GM20000 (cell line): ENCODE data around the gene VWA3A.
"Not testable (repeated sequence)": the region's sequence is repeated elsewhere in the genome, so short reads cannot be mapped to it uniquely, and the experiment has no call there.

Experiments
- DNase-seq: peaks from one replicate; pipeline ENCODE4 v3.0.0; 2012; ENCODE audit warnings: low spot score
- TF ChIP-seq, protein P1 (sequence below): IDR thresholded peaks from 2 replicates; pipeline ENCODE4 v1.5.1; 2012; ENCODE audit warnings: mild to moderate bottlenecking, control low read depth; ENCODE audit errors: extremely low read depth, missing control alignments

Gene VWA3A

DNA sequence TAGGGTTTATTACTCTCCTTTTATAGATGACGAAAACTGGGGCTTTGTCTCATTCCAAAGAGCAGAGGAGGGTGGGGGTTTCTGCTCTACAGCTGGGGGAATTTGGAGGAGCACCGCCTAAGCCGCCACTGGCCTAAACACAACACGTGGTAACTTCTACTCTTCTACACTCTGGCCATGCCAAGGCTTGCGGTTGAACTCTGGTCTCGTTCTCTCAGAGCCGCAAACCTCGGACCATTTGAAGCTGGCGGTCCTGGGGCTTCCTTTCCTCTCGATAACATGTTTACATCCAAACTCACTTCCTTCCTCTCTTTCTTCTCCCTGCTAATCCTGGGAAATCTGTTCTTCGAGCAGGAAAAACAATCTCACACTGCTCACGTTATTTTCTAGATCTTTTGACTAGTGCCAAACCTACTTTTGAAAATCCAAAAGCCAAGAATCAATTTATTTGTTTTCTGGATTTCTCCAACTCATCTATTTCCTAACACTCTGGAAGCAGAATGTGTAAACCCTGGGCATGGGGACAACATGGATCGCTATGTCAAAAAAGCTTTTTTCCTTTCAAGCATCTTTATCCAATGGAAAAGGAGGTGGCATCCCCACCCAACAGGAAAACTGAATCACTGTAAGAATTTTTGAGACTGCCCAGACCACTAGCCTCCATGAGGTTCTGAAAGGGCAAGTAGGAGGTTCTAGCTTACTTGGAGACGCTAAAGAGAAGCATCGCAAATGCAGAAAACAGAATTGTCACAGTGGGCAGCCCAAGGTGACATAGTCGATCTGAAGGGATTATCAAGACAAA, 100.1 kb downstream of the VWA3A start:
- peak; percentile 57 for DNase-seq
- TF ChIP-seq, protein P1, sequence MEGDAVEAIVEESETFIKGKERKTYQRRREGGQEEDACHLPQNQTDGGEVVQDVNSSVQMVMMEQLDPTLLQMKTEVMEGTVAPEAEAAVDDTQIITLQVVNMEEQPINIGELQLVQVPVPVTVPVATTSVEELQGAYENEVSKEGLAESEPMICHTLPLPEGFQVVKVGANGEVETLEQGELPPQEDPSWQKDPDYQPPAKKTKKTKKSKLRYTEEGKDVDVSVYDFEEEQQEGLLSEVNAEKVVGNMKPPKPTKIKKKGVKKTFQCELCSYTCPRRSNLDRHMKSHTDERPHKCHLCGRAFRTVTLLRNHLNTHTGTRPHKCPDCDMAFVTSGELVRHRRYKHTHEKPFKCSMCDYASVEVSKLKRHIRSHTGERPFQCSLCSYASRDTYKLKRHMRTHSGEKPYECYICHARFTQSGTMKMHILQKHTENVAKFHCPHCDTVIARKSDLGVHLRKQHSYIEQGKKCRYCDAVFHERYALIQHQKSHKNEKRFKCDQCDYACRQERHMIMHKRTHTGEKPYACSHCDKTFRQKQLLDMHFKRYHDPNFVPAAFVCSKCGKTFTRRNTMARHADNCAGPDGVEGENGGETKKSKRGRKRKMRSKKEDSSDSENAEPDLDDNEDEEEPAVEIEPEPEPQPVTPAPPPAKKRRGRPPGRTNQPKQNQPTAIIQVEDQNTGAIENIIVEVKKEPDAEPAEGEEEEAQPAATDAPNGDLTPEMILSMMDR: no peak

DNA sequence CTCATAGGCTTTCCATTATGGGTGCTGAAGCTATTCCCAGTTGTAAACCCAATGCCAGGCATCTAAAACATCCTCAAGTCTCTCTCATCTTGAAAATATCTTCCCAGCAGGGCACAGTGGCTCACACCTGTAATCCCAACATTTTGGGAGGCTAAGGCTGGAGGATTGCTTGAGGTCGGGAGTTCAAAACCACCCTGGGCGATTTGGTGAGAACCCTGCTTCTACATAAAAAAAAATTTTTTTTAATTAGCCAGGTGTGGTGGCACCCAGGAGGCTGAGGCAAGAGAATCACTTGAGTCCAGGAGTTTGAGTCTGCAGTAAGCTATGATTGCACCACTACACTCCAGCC, 100.7 kb downstream of the VWA3A start:
- no peak for DNase-seq
- TF ChIP-seq, protein P1: no peak

DNA sequence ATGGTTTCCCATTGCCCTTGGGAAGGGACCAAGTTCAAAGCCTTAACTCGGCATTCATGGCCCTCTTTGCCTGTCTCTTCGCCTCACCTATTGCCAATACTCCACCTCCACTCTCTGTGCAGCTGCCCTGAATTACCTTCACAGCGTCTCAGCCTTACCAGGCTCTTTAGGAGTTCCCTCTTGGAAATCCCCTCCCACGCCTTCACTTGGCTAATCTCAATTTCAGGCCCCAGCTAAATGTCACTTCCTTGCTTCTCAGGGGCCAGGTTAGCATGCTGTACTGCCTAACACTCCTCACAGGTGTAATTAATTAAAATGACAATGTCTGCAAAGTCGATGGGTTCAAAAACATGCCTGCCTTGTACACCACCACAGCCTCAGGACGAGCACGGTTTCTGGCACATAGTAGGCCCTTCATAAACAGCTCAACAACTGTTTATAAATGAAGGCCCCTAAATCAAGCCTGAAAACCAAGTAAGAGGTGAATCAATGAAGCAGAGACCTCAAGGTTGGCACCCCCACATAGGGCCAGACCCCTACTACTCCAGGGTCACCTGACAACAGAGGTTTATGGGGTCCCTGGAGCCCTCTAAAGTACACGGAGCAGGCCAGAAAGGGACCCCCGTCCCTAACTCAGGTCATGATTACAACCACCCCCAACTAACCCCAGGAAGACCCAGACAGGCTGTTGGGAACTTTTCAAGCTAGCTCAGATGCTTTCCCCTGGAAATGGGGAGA, 102.5 kb downstream of the VWA3A start:
- DNase-seq: no peak
- TF ChIP-seq, protein P1: no peak

DNA sequence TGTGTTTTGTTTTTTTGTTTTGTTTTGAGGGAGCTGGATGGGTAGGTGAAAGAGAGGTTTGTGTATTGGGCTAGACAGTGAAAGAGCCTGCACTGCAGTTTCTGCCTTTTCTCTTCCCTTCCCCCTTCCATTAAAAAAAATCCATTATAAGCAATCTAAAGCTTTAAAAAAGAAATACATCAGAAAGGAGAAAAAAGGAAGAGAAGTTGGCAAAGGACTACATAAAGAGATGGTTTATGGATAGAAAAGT, 103.0 kb downstream of the VWA3A start:
- TF ChIP-seq, protein P1: no peak

DNA sequence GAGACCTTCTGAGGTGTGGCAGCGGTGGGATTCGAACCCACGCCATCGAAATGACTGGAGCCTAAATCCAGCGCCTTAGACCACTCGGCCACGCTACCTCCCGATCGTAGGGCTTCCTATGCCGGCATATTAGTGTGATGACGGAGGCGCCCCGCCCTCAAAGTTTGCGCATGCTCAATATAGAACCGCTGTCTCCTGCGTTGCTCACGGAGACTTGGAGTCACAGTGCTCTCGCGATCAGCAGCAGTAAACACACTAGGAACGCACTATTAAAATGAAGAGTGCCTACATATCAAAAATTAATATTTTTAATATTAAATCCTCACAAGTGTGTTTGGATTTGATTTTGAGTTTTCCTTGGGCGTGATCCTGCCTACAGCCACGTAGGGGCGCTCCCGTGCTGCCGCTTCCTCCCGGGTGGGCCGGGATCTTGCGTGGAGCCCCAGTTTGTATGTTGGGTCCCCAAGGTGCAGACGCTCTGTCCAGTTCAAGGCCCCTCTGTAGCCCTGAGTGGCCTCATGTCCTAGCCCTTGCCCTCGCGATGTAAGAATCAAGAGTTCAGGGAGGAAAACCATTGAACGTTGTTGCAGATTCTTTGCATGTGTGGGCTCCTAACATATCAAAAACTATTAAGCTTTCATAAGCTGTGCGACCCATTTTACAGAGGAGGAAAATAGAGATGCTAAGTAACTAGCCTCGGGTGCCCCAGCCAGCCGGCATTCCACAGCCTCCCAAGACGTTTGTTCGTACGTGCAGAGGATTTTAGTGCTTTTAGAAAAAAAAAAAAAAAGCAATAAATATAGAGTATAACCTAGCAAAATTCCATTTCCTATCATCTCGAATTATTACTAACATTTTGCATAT, 103.6 kb downstream of the VWA3A start:
- peak; percentile 70 for DNase-seq
- TF ChIP-seq, protein P1: peak; percentile 86

More for the DNA sequence above, 103.0 kb downstream of the VWA3A start:
- no peak for DNase-seq

DNA sequence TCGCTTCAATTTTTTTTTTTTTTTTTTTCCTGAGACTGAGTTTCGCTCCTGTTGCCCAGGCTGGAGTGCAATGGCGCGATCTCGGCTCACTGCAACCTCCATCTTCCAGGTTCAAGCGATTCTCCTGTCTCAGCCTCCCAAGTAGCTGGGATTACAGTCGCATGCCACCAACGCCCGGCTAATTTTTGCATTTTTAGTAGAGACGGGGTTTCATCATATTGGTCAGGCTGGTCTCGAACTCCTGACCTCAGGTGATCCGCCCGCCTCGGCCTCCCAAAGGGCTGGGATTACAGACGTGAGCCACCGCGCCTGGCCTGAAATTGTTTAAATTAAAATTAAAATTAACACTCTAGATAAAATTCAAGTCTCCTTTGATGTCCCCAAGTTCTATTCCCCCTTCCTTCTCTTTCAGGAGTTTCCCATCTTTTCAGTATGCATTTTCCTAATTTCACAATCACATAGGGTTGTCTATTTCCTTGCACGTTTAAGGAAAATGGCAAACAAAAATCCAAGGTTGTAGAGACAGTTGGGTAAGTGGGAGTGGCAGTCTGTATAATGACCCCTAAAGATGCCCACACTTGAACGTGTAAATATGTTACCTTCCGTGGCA, 104.3 kb downstream of the VWA3A start:
- not testable (repeated sequence) for DNase-seq

DNA sequence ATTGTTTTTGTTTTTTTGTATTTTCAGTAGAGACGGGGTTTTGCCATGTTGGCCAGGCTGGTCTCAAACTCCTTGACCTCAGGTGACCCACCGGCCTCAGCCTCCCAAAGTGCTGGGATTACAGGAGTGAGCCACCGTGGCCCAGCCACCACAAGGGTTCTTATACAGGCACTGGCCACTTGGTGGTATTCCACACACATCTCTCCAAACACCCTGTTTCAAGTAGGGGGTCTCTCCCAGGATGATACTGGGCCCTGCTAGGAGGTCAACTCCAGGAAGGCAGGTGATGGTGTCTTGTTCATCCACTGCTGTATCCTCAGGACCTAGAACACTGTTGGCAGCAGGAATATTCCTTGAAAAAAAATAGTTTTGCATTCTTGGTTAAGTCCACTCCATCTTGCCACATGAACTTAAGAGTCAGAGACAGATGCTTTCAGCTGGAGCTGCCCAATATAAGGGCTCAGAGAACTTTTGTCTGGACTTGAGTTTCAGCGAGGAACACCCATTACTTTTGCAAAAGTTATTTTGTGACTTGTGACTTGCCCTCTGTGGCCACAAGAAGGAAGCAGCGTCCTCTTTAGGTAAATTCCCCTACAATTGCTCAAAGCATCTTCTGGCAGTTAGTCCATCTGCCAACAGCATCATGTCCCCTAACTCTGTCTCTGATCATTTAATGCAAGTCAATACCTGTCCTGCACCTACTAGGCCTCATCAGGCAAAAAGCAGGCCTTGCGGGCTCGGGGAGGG, 106.4 kb downstream of the VWA3A start:
- peak; percentile 32 for DNase-seq
- TF ChIP-seq, protein P1: peak; percentile 11
